LNCAP (cell line): ENCODE results near the gene ZSCAN1.

Experiments
- TF ChIP-seq, protein P1 (sequence below): fragments of 450-650 bp; IDR thresholded peaks from 2 replicates; pipeline ENCODE4 v1.5.1; 2017; ENCODE audit warnings: mild to moderate bottlenecking

ZSCAN1 gene

GRCh38 chr19:58063712-58064111 lies 29.9 kb downstream of the ZSCAN1 start:
- TF ChIP-seq, protein P1, sequence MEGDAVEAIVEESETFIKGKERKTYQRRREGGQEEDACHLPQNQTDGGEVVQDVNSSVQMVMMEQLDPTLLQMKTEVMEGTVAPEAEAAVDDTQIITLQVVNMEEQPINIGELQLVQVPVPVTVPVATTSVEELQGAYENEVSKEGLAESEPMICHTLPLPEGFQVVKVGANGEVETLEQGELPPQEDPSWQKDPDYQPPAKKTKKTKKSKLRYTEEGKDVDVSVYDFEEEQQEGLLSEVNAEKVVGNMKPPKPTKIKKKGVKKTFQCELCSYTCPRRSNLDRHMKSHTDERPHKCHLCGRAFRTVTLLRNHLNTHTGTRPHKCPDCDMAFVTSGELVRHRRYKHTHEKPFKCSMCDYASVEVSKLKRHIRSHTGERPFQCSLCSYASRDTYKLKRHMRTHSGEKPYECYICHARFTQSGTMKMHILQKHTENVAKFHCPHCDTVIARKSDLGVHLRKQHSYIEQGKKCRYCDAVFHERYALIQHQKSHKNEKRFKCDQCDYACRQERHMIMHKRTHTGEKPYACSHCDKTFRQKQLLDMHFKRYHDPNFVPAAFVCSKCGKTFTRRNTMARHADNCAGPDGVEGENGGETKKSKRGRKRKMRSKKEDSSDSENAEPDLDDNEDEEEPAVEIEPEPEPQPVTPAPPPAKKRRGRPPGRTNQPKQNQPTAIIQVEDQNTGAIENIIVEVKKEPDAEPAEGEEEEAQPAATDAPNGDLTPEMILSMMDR: no peak

DNA sequence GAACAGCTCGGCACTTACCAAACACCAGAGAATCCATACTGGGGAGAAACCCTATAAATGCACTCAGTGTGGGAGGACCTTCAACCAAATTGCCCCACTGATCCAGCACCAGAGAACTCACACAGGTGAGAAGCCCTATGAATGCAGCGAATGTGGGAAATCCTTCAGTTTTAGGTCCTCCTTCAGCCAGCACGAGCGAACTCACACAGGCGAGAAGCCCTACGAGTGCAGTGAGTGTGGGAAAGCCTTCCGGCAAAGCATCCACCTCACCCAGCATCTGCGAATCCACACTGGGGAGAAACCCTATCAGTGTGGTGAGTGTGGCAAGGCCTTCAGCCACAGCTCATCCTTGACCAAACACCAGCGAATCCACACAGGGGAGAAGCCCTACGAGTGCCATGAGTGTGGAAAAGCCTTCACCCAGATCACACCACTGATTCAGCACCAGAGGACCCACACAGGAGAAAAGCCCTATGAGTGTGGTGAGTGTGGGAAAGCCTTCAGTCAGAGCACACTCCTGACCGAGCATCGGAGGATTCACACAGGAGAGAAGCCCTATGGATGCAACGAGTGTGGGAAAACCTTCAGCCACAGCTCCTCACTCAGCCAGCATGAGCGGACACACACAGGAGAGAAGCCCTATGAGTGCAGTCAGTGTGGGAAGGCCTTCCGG lies 33.6 kb downstream of the ZSCAN1 start:
- TF ChIP-seq, protein P1: no peak

DNA sequence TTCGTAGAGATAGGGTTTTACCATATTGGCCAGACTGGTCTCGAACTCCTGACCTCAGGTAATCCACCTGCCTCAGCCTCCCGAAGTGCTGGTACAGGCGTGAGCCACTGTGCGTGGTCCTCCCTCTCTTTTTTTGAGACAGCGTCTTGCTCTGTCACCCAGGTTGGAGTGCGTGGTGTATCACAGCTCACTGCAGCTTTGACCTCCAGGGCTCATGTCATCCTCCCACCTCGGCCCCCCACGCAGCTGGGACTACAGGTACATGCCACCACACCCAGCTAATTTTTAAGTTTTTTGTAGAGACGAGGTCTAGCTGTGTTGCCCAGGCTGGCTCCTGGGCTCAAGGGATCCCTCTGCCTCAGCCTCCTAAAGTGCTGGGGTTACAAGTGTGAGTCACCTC lies 46.0 kb downstream of the ZSCAN1 start:
- TF ChIP-seq, protein P1: no peak

- TF ChIP-seq, protein P1: no peak
Observed at GRCh38 chr19:58083021-58083420, 49.2 kb downstream of the ZSCAN1 start.

GRCh38 chr19:58084596-58085347 lies 50.9 kb downstream of the ZSCAN1 start:
- TF ChIP-seq, protein P1: no peak

GRCh38 chr19:58085348-58085875 lies 51.6 kb downstream of the ZSCAN1 start:
- TF ChIP-seq, protein P1: no peak

- TF ChIP-seq, protein P1: no peak
Observed at GRCh38 chr19:58086825-58087710, 53.2 kb downstream of the ZSCAN1 start.
